GM12878 (cell line): ENCODE data around the gene IER3. TPM values are rescaled to one million over a fixed set of nuclear protein-coding genes. Genes with fewer than 3 reads are reported as not detected.

Source experiments
- ATAC-seq: fragments of 200-7000 bp; cut with Tn5 transposase; 3 replicates; pipeline ENCODE4 v1.9.1; 2020; ENCODE audit warnings: mild to moderate bottlenecking, moderate library complexity
- BruUV-seq: library from RNA; stranded (reverse); fragments of 400-500 nt; replicated peaks from 2 replicates; lab custom pipeline; 2021; lab: Mats Ljungman, UMichigan
- CTCF ChIA-PET: fragments of 300-600 bp; sonication (Branson Sonifier 250); formaldehyde crosslinking; extraction: SDS; loops from one replicate; lab custom pipeline; 2021; ENCODE audit warnings: inconsistent platforms; lab: Yijun Ruan, JAX
- POLR2A ChIA-PET: fragments of 350-600 bp; formaldehyde crosslinking; extraction: SDS; loops from one replicate; lab custom pipeline; 2021; ENCODE audit warnings: inconsistent platforms; lab: Charles Lee
- RAD21 ChIA-PET: fragments of 300-600 bp; sonication (Branson Sonifier 250); formaldehyde crosslinking; loops from one replicate; lab custom pipeline; 2023; ENCODE audit warnings: antibody characterized with exemption; ENCODE audit not compliant: unreplicated experiment; lab: Charles Lee
- SMC1A ChIA-PET: fragments of 300-600 bp; sonication (Branson Sonifier 250); formaldehyde crosslinking; loops from one replicate; lab custom pipeline; 2023; ENCODE audit not compliant: unreplicated experiment, uncharacterized antibody; lab: Charles Lee
- DNase-seq: peaks from one replicate; pipeline ENCODE4 v3.0.0-alpha.2; 2011; ENCODE audit warnings: low read depth, low spot score
- FAIRE-seq: peaks from 3 replicates; lab custom pipeline; 2011; peaks lifted over from hg19 to GRCh38; lab: Jason Lieb, UNC
- H2AFZ ChIP-seq: 2 replicates; pipeline ENCODE4 v1.6.0; 2011; ENCODE audit warnings: low read depth, low read length, control low read depth; ENCODE audit not compliant: control insufficient read depth
- H3K27ac ChIP-seq: 2 replicates; pipeline ENCODE4 v1.5.1; 2011; ENCODE audit warnings: control low read depth; ENCODE audit not compliant: control insufficient read depth, insufficient read depth
- H3K27me3 ChIP-seq, 2 experiments: replicated peaks in 1 of 2; 2 replicates each; pipeline versions ENCODE4 v1.6.0 to v1.6.1; 2011; ENCODE audit warnings: low read length in 1 of 2; ENCODE audit not compliant: control insufficient read depth in 2 of 2, insufficient read depth in 2 of 2
- H3K36me3 ChIP-seq, 2 experiments: 2 replicates each; pipeline ENCODE4 v1.5.1; 2011; ENCODE audit warnings: low read length in 1 of 2; ENCODE audit not compliant: control insufficient read depth in 2 of 2, insufficient read depth in 2 of 2
- H3K4me1 ChIP-seq: 2 replicates; pipeline ENCODE4 v1.6.1; 2011; ENCODE audit warnings: mild to moderate bottlenecking, low read length, moderate library complexity, mixed read lengths; ENCODE audit not compliant: control insufficient read depth, insufficient read depth
- H3K4me2 ChIP-seq: 2 replicates; pipeline ENCODE4 v1.6.0; 2011; ENCODE audit warnings: control low read depth; ENCODE audit not compliant: control insufficient read depth, insufficient read depth
- H3K4me3 ChIP-seq: fragments of 200-600 bp; sonication (generic); 2 replicates; pipeline ENCODE4 v1.5.1; 2016
- H3K79me2 ChIP-seq: 2 replicates; pipeline ENCODE4 v1.6.0; 2011; ENCODE audit warnings: low read length; ENCODE audit not compliant: control insufficient read depth, insufficient read depth
- H3K9ac ChIP-seq: 2 replicates; pipeline ENCODE4 v1.8.0; 2011; ENCODE audit warnings: low read length, control low read depth, mixed read lengths; ENCODE audit not compliant: control insufficient read depth, insufficient read depth
- H3K9me3 ChIP-seq: replicated peaks from 3 replicates; pipeline ENCODE4 v1.5.1; 2011; ENCODE audit warnings: mild to moderate bottlenecking, low read length; ENCODE audit not compliant: control insufficient read depth, insufficient read depth
- H4K20me1 ChIP-seq: 2 replicates; pipeline ENCODE4 v1.6.0; 2011; ENCODE audit not compliant: control insufficient read depth, insufficient read depth
- MLLT1 ChIP-seq: fragments of 450-650 bp; IDR thresholded peaks from 2 replicates; pipeline ENCODE4 v1.6.1; 2016; ENCODE audit warnings: mild to moderate bottlenecking
- TCF3 ChIP-seq: IDR thresholded peaks from 2 replicates; pipeline ENCODE4 v1.6.1; 2012; ENCODE audit warnings: low read depth, mild to moderate bottlenecking, low read length, borderline replicate concordance; ENCODE audit not compliant: insufficient read depth
- YY1 ChIP-seq: IDR thresholded peaks from 2 replicates; pipeline ENCODE4 v1.6.1; 2011; ENCODE audit warnings: low read depth, mild to moderate bottlenecking, low read length
- WGBS: methylation state at CpG from one replicate; pipeline ENCODE4 v1.1.6; 2016; ENCODE audit warnings: low lambda C conversion rate; ENCODE audit not compliant: insufficient replicate concordance, insufficient coverage; ENCODE audit errors: missing lambda C conversion rate; 5-methylcytosine and 5-hydroxymethylcytosine counted together
- in situ Hi-C: fragments of 300-500 bp; cut with MboI; formaldehyde crosslinking; loops from 9 replicates; pipeline ENCODE4 v1.14.3; 2018; ENCODE audit warnings: mixed read lengths
- intact Hi-C: fragments of 100-400 bp; cut with micrococcal nuclease; formaldehyde crosslinking; loops from one replicate; pipeline ENCODE4 v1.14.2; 2022; ENCODE audit not compliant: unreplicated experiment
- polyA plus RNA-seq, 11 experiments: library from polyadenylated mRNA; depleted of rRNA in 4 of 11; unstranded in 6 of 11; stranded (reverse) in 5 of 11; fragments of >200 nt; fragmentation: Nextera tagmentation in 4 of 11; fragmentation: Illumina TruSeq in 1 of 11; extraction: Ambion mirVana in 4 of 11; extraction: Trizol in 1 of 11; gene quantifications; 1 replicate in 1 of 11; 2 replicates in 10 of 11; pipeline versions ENCODE4 v1.2.1 to v1.2.3, GENCODE V29; 2011 to 2016; ENCODE audit warnings: inconsistent platforms in 2 of 11, missing spikeins in 2 of 11, low read depth in 1 of 11
- total RNA-seq, 4 experiments: library from RNA; depleted of rRNA in 3 of 4; stranded (reverse); fragments of >200 nt in 3 of 4; fragmentation: Illumina TruSeq in 1 of 4; extraction: Trizol in 1 of 4; gene quantifications; 2 replicates each; pipeline versions ENCODE4 v1.2.1 to v1.2.3, GENCODE V29; 2013 to 2021

The IER3 gene
- total and polyA plus RNA-seq, 10 of the 15 experiments (the other 5 are each of a cell fraction or from before 2014, with no cell fraction given) = 1.9 to 100 (median 32.3) TPM

GRCh38 chr6:30738532-30738931, 5.8 kb downstream of the IER3 start:
- no peak overlapping the region for H3K27ac ChIP-seq
- no peak for ATAC-seq
- H3K36me3 ChIP-seq = peaks cover 6 to 12% of the 10 kb centered on the region in 2 experiments
- H3K4me1 ChIP-seq = peaks cover 41% of the 10 kb centered on the region
- no peak for DNase-seq
- H3K27me3 ChIP-seq = no peaks in the 10 kb centered on the region
- H3K4me3 ChIP-seq = no peak overlapping the region
- H2AFZ ChIP-seq = no peak overlapping the region
- no TSS peak for BruUV-seq
- ChIA-PET RAD21 (interaction anchor here (0.8 to 12.8 kb wide), 19 partner anchors 8 to 197 kb away, joined by 3 to 232 read pairs (median 7); partner anchors contain the start of genes DDR1, DHX16, MDC1 and VARS2), SMC1A (interaction anchor here (0.6 to 10.0 kb wide), 15 partner anchors 14 to 140 kb away, joined by 3 to 122 read pairs (median 5); no protein-coding TSS in a partner anchor), POLR2A (interaction anchor here (0.5 to 9.4 kb wide), 14 partner anchors 11 to 1513 kb away, joined by 3 to 89 read pairs (median 6); partner anchors contain the start of genes MDC1 and TUBB), CTCF (interaction anchor here (0.9 to 5.0 kb wide), 8 partner anchors 12 to 197 kb away, joined by 3 to 40 read pairs (median 4); no protein-coding TSS in a partner anchor)
- H3K9ac ChIP-seq = no peak overlapping the region
- whole genome bisulfite sequencing = 90% methylated on average over 6 of the region's 6 CpGs
- TF ChIP-seq TCF3 = no peak
- TF ChIP-seq MLLT1 = peak; percentile 59
- no peak for TF ChIP-seq YY1
- no peak overlapping the region; the same call in 1 of the 2 replicates for H3K4me2 ChIP-seq
- peaks cover 5% of the 10 kb centered on the region; the same call in 2 of the 3 replicates for H3K9me3 ChIP-seq
- no peak for FAIRE-seq
- peaks cover 29% of the 10 kb centered on the region for H3K79me2 ChIP-seq
- intact Hi-C loops = loop anchor here (5.0 kb wide), 1 partner anchor 196 kb away; no protein-coding TSS in a partner anchor
- H4K20me1 ChIP-seq = no peaks in the 10 kb centered on the region
- in situ Hi-C loops = no loop called here
